Measurements from ENCODE around the gene LYZL4. TPM values are rescaled to one million over a fixed set of nuclear protein-coding genes. Genes with fewer than 3 reads are reported as not detected.

The LYZL4 gene
- total RNA-seq, 1 experiment from 2014 or later, result not detected

DNA sequence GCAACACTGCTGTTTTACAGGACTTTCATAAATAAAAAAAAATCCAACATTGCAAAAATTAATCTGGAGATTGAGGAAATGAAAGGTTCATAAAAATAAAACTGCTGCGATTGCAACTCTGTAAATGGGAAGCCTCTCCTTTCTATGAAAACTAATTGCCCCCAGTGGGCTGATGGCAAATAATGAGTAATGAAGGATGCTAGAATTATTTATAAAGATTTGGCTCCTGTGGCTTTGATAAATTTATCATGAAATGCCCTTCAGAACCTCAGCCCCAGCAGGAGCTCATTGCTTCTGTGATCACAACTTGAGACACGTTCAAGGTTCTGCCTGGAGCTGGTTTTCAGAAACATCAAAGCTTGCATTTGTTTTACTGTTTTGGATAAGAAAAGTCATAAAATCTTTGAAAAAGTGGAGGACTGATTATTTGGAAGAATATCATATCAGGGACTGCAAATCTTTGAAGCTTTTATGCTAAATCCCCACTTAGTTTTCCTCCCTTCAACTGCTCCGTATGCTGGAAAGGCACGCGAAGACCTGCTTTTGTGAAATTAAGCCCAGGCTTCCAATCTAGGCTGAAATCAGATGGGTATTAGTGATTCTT is 24.5 kb upstream of the LYZL4 start:
- DNase-seq, result no peak
- H3K27ac Mint-ChIP-seq (ENCODE audit: unreplicated experiment), result no peak overlapping the region
- H3K4me3 Mint-ChIP-seq (ENCODE audit: low read depth, unreplicated experiment), result no peak overlapping the region
- no peaks in the 10 kb centered on the region for H3K36me3 Mint-ChIP-seq (ENCODE audit: insufficient read depth, unreplicated experiment)
- CTCF ChIA-PET, result no interaction called here
- no peaks in the 10 kb centered on the region for H3K4me1 Mint-ChIP-seq (ENCODE audit: low read depth, unreplicated experiment)
- H3K9me3 Mint-ChIP-seq (ENCODE audit: low read depth, unreplicated experiment), result no peaks in the 10 kb centered on the region
- TF ChIP-seq, protein P1, sequence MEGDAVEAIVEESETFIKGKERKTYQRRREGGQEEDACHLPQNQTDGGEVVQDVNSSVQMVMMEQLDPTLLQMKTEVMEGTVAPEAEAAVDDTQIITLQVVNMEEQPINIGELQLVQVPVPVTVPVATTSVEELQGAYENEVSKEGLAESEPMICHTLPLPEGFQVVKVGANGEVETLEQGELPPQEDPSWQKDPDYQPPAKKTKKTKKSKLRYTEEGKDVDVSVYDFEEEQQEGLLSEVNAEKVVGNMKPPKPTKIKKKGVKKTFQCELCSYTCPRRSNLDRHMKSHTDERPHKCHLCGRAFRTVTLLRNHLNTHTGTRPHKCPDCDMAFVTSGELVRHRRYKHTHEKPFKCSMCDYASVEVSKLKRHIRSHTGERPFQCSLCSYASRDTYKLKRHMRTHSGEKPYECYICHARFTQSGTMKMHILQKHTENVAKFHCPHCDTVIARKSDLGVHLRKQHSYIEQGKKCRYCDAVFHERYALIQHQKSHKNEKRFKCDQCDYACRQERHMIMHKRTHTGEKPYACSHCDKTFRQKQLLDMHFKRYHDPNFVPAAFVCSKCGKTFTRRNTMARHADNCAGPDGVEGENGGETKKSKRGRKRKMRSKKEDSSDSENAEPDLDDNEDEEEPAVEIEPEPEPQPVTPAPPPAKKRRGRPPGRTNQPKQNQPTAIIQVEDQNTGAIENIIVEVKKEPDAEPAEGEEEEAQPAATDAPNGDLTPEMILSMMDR (IDR thresholded peaks at IDR 0.05; ENCODE audit: unreplicated experiment), result no peak
- no TSS peak for BruUV-seq (replicated peaks)
- peaks cover 56% of the 10 kb centered on the region for H3K27me3 Mint-ChIP-seq (ENCODE audit: unreplicated experiment)
- intact Hi-C loops (cut with micrococcal nuclease; ENCODE audit: unreplicated experiment), result no loop called here

DNA sequence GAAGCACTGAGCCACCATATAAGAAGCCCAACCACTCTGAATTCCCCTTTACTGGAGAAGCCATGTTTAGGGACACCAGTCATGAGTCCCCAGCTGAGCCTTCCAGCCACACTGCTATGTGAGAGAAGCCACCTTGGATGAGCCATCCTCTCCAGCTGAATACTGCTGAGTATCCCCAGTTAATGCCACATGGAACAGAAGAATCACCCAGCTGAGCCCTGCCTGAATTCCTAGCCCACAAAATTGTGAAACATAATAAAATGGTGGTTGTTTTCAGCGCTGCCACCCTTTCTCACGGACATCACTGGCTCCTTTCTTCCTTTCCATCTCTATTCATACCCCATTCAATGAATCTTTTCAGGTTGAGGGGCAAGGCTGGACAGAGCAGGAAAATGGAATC is 22.1 kb upstream of the LYZL4 start:
- no peak overlapping the region for H3K4me3 Mint-ChIP-seq (ENCODE audit: low read depth, unreplicated experiment)
- no peak overlapping the region for H3K27ac Mint-ChIP-seq (ENCODE audit: unreplicated experiment)
- TF ChIP-seq, protein P1 (IDR thresholded peaks at IDR 0.05; ENCODE audit: unreplicated experiment), result no peak
- no peak for DNase-seq
- intact Hi-C loops (cut with micrococcal nuclease; ENCODE audit: unreplicated experiment), result no loop called here
- H3K36me3 Mint-ChIP-seq (ENCODE audit: insufficient read depth, unreplicated experiment), result no peaks in the 10 kb centered on the region
- CTCF ChIA-PET, result no interaction called here
- no peaks in the 10 kb centered on the region for H3K9me3 Mint-ChIP-seq (ENCODE audit: low read depth, unreplicated experiment)
- no peaks in the 10 kb centered on the region for H3K4me1 Mint-ChIP-seq (ENCODE audit: low read depth, unreplicated experiment)
- peaks cover 72% of the 10 kb centered on the region for H3K27me3 Mint-ChIP-seq (ENCODE audit: unreplicated experiment)
- BruUV-seq (replicated peaks), result no TSS peak

DNA sequence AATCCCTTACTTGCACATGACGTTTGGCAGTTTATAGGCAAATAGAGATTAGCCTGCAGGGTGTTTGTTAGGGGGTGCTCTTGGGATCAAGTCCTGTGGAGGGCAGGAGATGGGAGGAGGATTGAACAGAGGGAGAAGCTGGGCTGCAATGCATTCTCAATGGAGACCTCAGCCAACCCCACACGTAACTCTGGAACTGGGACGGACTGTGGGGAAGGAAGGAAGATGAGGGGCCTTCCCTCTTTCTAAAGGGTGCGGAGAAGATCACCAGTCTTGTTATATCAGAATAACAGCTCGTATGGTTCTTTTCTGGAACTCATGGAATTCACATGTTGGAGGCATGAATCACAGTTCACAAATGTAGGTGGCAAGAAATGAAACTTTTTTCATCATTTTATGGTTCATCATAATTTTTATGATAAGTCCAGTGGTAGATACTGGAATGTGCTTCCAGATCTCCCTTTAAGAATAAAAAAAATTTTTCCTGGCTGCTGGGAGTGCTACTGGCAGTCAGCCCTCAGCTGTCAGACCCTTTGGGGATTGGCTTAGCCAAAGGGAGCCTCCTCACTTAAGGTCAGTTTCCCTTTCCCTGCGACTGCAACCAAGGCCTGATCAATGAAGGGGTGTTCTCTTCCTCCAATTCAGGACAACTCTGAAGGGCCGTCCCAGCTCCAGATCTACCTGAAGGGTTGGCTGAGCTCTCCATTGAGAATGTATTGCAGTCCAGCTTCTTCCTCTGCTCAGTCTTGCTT is 20.5 kb upstream of the LYZL4 start:
- no peak overlapping the region for H3K4me3 Mint-ChIP-seq (ENCODE audit: low read depth, unreplicated experiment)
- H3K27ac Mint-ChIP-seq (ENCODE audit: unreplicated experiment), result no peak overlapping the region
- TF ChIP-seq, protein P1 (IDR thresholded peaks at IDR 0.05; ENCODE audit: unreplicated experiment), result no peak
- intact Hi-C loops (cut with micrococcal nuclease; ENCODE audit: unreplicated experiment), result no loop called here
- BruUV-seq (replicated peaks), result no TSS peak
- DNase-seq, result no peak
- H3K36me3 Mint-ChIP-seq (ENCODE audit: insufficient read depth, unreplicated experiment), result no peaks in the 10 kb centered on the region
- peaks cover 75% of the 10 kb centered on the region for H3K27me3 Mint-ChIP-seq (ENCODE audit: unreplicated experiment)
- no peaks in the 10 kb centered on the region for H3K9me3 Mint-ChIP-seq (ENCODE audit: low read depth, unreplicated experiment)
- H3K4me1 Mint-ChIP-seq (ENCODE audit: low read depth, unreplicated experiment), result no peaks in the 10 kb centered on the region
- CTCF ChIA-PET, result interaction anchor here (0.6 kb wide), 1 partner anchor 13 kb away, joined by 6 read pairs; no protein-coding TSS in a partner anchor

DNA sequence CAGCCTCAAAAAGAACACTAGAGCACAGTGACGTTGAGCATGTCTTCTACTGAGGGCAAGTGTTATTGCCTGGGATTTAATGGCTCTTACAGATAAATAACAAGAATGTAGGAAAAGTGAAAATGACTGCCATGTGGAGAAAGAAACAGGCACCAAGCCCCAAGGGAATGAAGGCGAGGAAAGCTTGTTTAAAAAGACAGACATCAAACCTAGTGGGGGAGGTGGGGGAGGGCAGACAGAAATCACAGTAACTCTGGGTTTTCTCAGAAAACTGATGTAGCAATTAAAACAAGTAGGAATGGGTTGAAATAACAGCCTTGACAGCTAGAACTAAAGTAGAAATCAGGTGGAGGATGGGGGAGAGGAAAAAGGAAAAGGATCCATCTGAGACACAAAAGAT is 18.4 kb upstream of the LYZL4 start:
- Mint-ChIP-seq H3K27ac (ENCODE audit: unreplicated experiment) (no peak overlapping the region), H3K27me3 (ENCODE audit: unreplicated experiment) (peaks cover 75% of the 10 kb centered on the region), H3K4me1 (ENCODE audit: low read depth, unreplicated experiment) (no peaks in the 10 kb centered on the region), H3K36me3 (ENCODE audit: insufficient read depth, unreplicated experiment) (no peaks in the 10 kb centered on the region), H3K4me3 (ENCODE audit: low read depth, unreplicated experiment) (no peak overlapping the region), H3K9me3 (ENCODE audit: low read depth, unreplicated experiment) (no peaks in the 10 kb centered on the region)
- TF ChIP-seq, protein P1 (IDR thresholded peaks at IDR 0.05; ENCODE audit: unreplicated experiment), result no peak
- no peak for DNase-seq
- no TSS peak for BruUV-seq (replicated peaks)
- intact Hi-C loops (cut with micrococcal nuclease; ENCODE audit: unreplicated experiment), result no loop called here
- CTCF ChIA-PET, result no interaction called here

Data from Calu3 (cell line).